Sciatic nerve (tissue), 2 donors: ENCODE data around the gene PLEK2. TPM values are rescaled to one million over a fixed set of nuclear protein-coding genes. Genes with fewer than 3 reads are reported as not detected.
A peak's percentile ranks its signal among the peaks of the same experiment; 100 is the strongest.
"Not testable (repeated sequence)": the region's sequence is repeated elsewhere in the genome, so short reads cannot be mapped to it uniquely, and the experiment has no call there.

Experiments
- ATAC-seq: fragments of 200-7000 bp; cut with Tn5 transposase; one replicate; pipeline ENCODE4 v1.9.1; 2020; ENCODE audit warnings: mild to moderate bottlenecking, moderate library complexity
- DNase-seq: peaks from one replicate; pipeline ENCODE4 v3.0.0-alpha.2; 2020; ENCODE audit warnings: low spot score
- intact Hi-C: fragments of 100-400 bp; cut with DNase I; formaldehyde crosslinking; loops from one replicate; pipeline ENCODE4 v1.14.2; 2022
- microRNA-seq: library from miRNA; unstranded; fragments of <30 nt; microRNA quantifications from one replicate; pipeline ENCODE4 v1.2.0, GENCODE V29; 2020
- total RNA-seq: library from RNA; stranded (reverse); fragmentation: NEBNext Ultra II Directional; extraction: Animal tissue kit (Norgen Biotek cat#: 25700); gene quantifications from one replicate; pipeline ENCODE4 v1.2.1, GENCODE V29; 2021
- donor health status: DM: no; HTN: no; CAD: no.
- donor health status: DM: no; HTN: no; CAD: no.

PLEK2 gene
- total RNA-seq, 1 donor from 2014 or later, result 0.62 TPM

GRCh38 chr14:67372833-67373232 is 39.1 kb downstream of the PLEK2 start:
- intact Hi-C loops, result no loop called here
- ATAC-seq, result no peak
- no peak for DNase-seq

DNA sequence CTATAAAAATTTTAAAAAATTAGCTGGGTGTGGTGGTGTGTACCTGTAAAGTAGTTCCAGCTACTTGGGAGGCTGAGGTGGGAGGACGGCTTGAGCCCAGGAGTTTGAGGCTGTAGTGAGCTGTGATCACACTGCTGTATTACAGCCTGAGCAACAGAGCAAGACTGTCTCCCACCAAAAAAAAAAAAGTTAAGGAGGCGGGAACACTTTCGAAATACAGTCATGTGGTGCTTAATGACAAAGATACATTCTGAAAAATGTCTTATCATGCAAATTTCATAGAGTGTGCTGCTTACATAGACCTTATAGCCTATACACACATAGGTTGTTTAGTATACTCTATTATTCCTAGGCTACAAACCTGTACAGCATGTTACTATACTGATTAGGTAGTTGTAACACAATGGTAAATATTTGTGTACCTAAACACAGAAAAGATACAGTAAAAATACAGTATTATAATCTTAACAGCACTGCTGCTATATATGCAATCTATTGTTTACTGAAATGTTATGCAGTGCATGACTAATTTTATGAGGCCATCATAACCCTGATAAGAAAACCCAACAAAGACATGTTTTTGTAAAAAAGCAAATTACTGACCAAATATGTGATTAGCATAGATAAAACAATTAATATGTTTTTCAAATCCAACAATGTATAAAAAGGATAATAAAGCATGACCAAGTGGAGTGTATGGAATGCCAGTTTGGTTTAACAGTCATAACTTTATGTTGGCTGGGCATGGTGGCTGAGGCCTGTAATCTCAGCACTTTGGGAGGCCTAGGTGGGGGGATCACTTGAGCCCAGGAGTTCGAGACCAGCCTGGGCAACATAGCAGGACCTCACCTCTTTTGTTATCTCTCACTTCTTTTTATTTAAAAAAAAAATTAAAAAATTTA is 40.5 kb downstream of the PLEK2 start:
- no peak for ATAC-seq
- intact Hi-C loops, result no loop called here
- DNase-seq, result no peak

DNA sequence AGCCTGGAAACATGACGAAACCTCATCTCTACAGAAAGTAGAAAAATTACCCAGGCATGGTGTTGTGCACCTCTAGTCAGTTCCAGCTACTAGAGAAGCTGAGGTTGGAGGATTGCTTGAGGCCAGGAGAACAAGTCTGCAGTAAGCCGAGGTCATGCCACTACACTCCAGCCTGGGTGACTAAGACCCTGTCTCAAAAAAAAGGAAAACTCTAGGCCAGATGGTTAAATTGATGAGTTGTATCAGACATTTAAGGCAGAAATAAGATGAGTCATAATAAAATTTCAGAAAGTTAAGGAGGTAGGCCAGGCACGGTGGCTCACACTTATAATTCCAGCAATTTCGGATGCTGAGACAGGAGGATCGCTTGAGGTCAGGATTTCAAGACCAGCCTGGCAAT is 41.1 kb downstream of the PLEK2 start:
- DNase-seq (no peak), ATAC-seq (no peak)
- intact Hi-C loops, result no loop called here

DNA sequence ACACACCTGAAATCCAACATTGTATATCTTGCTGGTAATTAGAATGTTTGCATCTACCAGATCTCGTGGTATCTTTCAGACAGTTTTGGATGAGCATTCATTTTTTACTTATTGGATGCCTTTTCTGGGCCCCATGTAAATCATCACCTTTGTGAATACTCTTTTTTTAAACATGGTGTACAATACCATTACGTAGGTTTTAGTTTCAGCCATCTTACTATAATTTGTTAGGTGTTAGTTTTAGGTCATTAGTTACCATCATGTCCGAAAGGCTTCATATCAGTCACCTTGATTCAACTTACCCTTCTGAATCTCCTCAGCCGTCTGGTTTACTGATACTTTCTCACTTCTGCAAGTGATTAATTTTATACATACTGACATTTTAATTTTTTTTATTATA is 46.5 kb downstream of the PLEK2 start:
- ATAC-seq, result no peak
- DNase-seq, result no peak
- intact Hi-C loops, result no loop called here

DNA sequence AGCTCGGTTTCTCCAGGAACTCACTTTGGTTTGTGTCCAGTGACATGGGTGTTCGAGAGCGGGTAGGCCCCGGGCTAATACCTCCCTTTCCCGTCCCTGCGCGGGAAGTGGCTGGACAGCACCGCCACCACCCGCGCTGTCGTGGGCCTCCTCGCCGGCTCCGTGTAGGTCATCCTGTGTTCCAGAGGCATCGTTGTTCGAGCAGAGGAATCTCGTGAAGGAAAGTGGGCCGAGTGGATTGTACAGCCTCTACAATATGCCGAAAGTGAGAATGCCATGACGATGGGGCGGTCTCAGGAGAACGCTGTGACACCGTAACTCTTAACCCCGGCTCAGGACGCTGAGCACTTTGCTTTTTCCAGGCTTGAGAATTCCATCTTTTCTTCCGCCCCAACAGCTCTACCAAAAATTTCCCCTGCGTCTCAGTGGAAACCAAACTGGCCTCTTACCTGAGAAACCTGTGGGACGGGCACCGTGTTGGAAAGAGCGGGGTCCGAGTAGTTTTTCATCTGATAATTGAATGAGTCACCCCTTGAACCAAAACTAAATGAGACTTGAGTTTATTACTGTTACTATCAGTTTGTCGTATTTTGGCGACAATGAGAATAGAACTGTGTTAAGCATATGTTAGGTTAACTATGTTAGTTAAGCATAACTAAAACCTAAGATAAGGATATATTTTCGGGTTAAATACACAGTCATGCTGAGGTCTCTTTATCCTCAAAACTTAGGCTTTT is 51.3 kb downstream of the PLEK2 start:
- peak; percentile 38 for ATAC-seq
- intact Hi-C loops, result no loop called here
- no peak for DNase-seq

DNA sequence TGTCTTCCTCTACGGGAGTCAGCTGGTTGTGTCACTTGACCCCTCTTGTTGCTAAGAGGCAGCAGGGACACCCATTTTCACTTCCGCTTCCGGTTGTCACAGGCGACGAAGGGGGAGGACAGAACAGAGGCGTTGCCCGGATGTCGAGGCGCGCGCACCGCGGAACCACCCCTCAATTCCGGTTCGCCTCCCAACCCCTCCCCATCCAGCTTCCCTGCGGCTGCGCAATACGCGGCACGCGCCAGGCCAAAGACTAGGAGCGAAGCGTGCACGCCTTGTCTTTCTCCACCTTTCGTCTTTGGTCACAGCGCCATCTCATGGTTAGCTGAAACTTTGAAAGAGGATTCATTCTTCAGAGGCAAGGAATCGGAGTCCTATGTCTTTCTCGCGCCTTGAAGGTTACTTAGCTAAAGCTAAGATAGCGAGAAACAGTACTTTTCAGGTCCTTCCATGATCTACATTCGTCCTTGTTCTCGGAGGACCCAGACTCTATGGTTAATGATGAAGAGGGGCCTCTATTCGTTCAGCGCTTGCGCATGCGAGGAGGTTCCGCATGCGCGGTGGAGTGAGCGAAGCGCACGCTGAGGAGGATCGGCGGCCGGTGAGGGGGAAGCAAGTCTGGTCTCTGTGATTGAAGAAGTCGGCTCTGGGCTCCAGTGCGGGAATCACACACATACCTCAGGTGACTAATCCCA is 52.0 kb downstream of the PLEK2 start, which contains the start of the genes ATP6V1D and EIF2S1:
Gene ATP6V1D, minus strand, starts transcription at position 30 of the 695 bp plus-strand sequence. CDS start 106 bp downstream, outside the sequence.
Gene EIF2S1, plus strand, starts transcription at position 554 of the 695 bp plus-strand sequence. CDS start 4,440 bp downstream, outside the sequence.
- DNase-seq (peak; percentile 100), ATAC-seq (peak; percentile 100)
- intact Hi-C loops, result no loop called here

GRCh38 chr14:67358924-67359774 is 52.8 kb downstream of the PLEK2 start:
- intact Hi-C loops, result no loop called here

GRCh38 chr14:67357969-67358354 is 54.0 kb downstream of the PLEK2 start:
- ATAC-seq (no peak), DNase-seq (no peak)
- intact Hi-C loops, result no loop called here

More at GRCh38 chr14:67358924-67359774, 52.8 kb downstream of the PLEK2 start:
- ATAC-seq, result no peak
- DNase-seq, result no peak

- intact Hi-C loops, result no loop called here
- no peak for DNase-seq
- ATAC-seq, result no peak
These were observed 54.6 kb downstream of the PLEK2 start for GRCh38 chr14:67357186-67357968.

DNA sequence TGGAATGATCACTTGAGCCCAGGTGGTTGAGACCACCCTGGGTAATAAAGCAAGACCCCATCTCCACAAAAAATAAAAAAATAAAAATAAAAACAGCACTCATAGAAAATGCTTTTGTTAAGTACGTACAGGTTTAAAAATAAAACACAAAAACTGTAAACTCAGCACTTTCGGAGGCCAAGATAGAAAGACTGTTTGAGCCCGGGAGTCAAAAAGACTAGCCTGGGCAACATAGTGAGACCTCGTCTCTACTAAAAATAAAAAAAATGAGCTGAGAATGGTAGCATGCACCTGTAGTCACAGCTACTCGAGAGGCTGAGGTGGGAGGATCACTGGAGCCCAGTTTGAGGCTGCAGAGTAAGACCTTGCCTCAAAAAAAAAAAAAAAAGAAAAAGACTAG is 59.9 kb downstream of the PLEK2 start:
- DNase-seq (no peak), ATAC-seq (no peak)
- intact Hi-C loops, result no loop called here

DNA sequence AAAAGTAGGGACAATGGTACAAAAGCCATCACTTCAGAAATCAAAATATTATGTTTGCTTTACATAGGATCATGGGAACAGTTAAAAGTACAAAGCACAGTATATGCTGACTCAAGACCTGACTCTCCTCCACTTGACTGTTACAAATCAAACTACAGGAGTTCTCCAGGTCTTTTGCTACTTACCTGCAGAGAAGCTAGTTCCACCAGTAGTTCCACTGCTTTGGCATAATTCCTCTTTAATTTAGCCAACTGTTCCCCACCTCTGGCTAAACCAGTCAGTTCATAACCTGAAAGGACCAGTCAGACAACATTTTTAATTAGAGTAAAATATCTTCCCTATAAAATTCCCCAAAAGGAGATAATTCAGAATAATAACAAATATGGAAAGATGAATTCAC is 66.4 kb downstream of the PLEK2 start:
- intact Hi-C loops, result no loop called here
- ATAC-seq, result no peak
- DNase-seq, result no peak

DNA sequence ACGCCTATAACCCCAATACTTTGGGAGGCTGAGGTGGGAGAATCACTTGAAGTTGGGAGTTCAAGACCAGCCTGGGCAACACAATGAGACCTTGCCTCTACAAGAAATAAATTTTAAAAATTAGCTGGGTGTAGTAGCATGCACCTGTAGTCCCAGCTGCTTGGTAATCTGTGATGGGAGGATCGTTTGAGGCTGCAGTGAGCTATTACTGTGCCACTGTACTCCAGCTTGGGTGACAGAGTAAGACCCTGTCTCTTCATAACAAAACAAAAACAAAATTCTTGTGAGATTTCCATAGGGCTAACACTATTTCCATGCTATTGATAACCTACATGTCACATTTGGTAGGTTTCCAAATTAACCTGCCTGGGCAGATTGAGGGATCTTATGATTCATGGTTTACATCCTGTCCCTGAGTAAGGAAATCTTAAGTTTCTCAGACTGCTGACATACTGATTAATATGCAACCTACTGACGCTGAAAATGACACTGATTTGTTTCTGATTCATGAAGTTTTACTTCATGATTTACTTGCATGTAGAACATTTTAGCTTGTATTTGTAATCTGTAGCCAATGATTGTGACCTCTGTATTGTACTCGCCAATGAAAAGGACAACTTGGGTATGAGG is 68.2 kb downstream of the PLEK2 start:
- no peak for DNase-seq
- ATAC-seq, result no peak
- intact Hi-C loops, result no loop called here

DNA sequence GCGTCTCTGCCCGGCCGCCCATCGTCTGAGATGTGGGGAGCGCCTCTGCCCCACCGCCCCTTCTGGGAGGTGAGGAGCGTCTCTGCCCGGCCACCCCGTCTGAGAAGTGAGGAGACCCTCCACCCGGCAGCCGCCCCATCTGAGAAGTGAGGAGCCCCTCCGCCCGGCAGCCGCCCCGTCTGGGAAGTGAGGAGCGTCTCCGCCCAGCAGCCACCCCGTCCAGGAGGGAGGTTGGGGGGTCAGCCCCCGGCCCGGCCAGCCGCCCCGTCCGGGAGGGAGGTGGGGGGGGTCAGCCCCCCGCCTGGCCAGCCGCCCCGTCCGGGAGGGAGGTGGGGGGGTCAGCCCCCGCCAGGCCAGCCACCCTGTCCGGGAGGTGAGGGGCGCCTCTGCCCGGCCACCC is 70.7 kb downstream of the PLEK2 start:
- ATAC-seq, DNase-seq, intact Hi-C loops: not testable (repeated sequence)

Small RNAs within 50 kb of the gene (microRNA-seq; reads per million reads assigned to microRNA genes)
- not detected for gene MIR5694

Other genes with a start within 250 kb of the PLEK2 start
- not detected for gene GARIN2, start 222.7 kb downstream of the PLEK2 start, total RNA-seq
- 31.8 TPM for gene PALS1, start 170.7 kb downstream of the PLEK2 start, total RNA-seq
- gene ATP6V1D, start 52.4 kb downstream of the PLEK2 start, total RNA-seq, result 46.0 TPM
- gene EIF2S1, start 51.8 kb downstream of the PLEK2 start, total RNA-seq, result 59.0 TPM
- gene TMEM229B, start 76.6 kb upstream of the PLEK2 start, total RNA-seq, result 2.9 TPM
- gene PLEKHH1, start 121.1 kb upstream of the PLEK2 start, total RNA-seq, result 6.1 TPM
- gene PIGH, start 188.1 kb upstream of the PLEK2 start, total RNA-seq, result 21.6 TPM
- 2.8 TPM for gene ARG2, start 207.8 kb upstream of the PLEK2 start, total RNA-seq